Activated T-helper 17 cell treated with anti-CD3 and anti-CD28 coated beads, Interleukin-2, amount 50 U/mL, for 72 hours (primary cell): Measurements from ENCODE around the gene TCP11. TPM values are rescaled to one million over a fixed set of nuclear protein-coding genes. Genes with fewer than 3 reads are reported as not detected.

ENCODE experiments used
- ATAC-seq: fragments of 150-1000 bp; cut with Tn5 transposase; replicated peaks from 2 replicates; pipeline ENCODE4 v1.10.0; 2021; ENCODE audit warnings: mild to moderate bottlenecking, moderate library complexity
- H3K27ac Mint-ChIP-seq: one replicate; pipeline ENCODE4 v1.8.0; 2022; ENCODE audit warnings: mixed read lengths
- H3K27me3 Mint-ChIP-seq: one replicate; pipeline ENCODE4 v1.8.0; 2022; ENCODE audit warnings: mixed read lengths
- H3K36me3 Mint-ChIP-seq: one replicate; pipeline ENCODE4 v1.8.0; 2022; ENCODE audit warnings: low read depth, mild to moderate bottlenecking, mixed read lengths
- H3K4me1 Mint-ChIP-seq: one replicate; pipeline ENCODE4 v1.8.0; 2022; ENCODE audit warnings: mixed read lengths
- H3K4me3 Mint-ChIP-seq: one replicate; pipeline ENCODE4 v1.8.0; 2022; ENCODE audit warnings: mild to moderate bottlenecking, mixed read lengths
- H3K9me3 Mint-ChIP-seq: one replicate; pipeline ENCODE4 v1.8.0; 2022; ENCODE audit warnings: mixed read lengths
- total RNA-seq, 2 donors: library from RNA; stranded (reverse); gene quantifications; one replicate each; pipeline ENCODE4 v1.2.3, GENCODE V29; 2022

The TCP11 gene
- total RNA-seq, 2 donors from 2014 or later = not detected

DNA sequence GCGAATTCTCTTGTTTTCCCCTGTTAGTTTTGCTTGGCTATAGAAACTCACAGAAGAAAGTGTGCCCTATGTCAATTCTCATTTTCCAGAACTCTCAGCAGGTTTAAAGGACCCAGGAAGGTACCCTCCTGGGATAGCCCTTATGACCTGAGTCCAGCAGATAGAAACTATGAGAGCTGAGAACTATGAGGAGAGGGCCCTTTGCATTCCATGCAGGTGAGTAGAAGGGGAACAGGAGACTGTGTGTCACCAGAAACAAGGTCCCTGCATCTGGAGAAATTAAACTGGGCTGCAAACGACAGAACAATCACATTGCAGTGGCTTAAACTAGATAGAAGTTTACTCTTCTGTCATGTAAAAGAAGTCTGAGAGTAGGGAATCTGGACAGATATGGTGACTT, 36.9 kb upstream of the TCP11 start:
- H3K4me1 Mint-ChIP-seq = no peaks in the 10 kb centered on the region
- H3K27me3 Mint-ChIP-seq = peaks cover 3% of the 10 kb centered on the region
- no peaks in the 10 kb centered on the region for H3K9me3 Mint-ChIP-seq
- H3K36me3 Mint-ChIP-seq = no peaks in the 10 kb centered on the region
- ATAC-seq = no peak
- no peak overlapping the region for H3K4me3 Mint-ChIP-seq
- no peak overlapping the region for H3K27ac Mint-ChIP-seq

- Mint-ChIP-seq H3K4me3 (no peak overlapping the region), H3K9me3 (no peaks in the 10 kb centered on the region), H3K27ac (no peak overlapping the region), H3K4me1 (no peaks in the 10 kb centered on the region), H3K27me3 (no peaks in the 10 kb centered on the region), H3K36me3 (no peaks in the 10 kb centered on the region)
- ATAC-seq = no peak
These were observed 36.5 kb upstream of the TCP11 start for GRCh38 chr6:35177596-35177995.

- Mint-ChIP-seq H3K27me3 (no peaks in the 10 kb centered on the region), H3K4me1 (no peaks in the 10 kb centered on the region), H3K36me3 (no peaks in the 10 kb centered on the region), H3K4me3 (no peak overlapping the region), H3K9me3 (no peaks in the 10 kb centered on the region), H3K27ac (no peak overlapping the region)
- ATAC-seq = no peak
These were observed 36.0 kb upstream of the TCP11 start for GRCh38 chr6:35177157-35177556.

DNA sequence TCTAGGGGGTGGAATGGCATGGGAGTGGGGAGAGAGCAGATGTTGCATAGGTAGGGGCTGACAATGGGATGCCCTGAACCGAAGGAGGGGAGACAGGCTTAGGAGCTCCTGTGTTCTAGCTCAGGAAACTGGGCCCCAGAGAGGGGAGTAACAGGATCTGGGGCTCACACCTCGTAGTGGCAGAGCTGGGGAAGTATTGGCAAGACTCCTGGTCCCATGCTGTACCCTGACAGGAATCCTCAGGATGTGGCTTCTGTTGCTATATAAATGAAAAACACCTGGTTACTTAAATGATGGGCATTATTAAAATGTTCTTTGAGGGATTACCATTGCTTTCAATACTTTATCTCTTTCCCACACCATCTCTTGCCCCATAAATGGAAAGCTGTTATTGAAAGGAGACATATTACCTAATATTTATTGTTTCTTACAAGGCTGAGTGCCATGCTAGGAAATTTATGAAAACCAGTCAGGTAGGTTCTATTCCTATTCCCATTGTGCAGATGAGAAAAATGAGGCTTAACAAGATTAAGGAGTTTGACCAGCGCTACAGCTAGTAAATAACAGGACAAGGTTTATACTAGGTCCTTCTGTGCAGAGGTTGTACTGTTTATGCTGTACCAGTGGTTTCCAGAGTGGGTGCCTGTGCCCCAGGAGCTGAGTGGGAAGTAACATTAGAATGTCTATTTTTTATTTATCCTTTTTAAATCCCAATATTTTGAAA, 35.3 kb upstream of the TCP11 start:
- H3K9me3 Mint-ChIP-seq = no peaks in the 10 kb centered on the region
- no peaks in the 10 kb centered on the region for H3K4me1 Mint-ChIP-seq
- no peak overlapping the region for H3K27ac Mint-ChIP-seq
- H3K4me3 Mint-ChIP-seq = no peak overlapping the region
- no peaks in the 10 kb centered on the region for H3K27me3 Mint-ChIP-seq
- H3K36me3 Mint-ChIP-seq = no peaks in the 10 kb centered on the region
- ATAC-seq = no peak

- Mint-ChIP-seq H3K36me3 (no peaks in the 10 kb centered on the region), H3K4me3 (no peak overlapping the region), H3K27me3 (peaks cover 5% of the 10 kb centered on the region), H3K27ac (no peak overlapping the region), H3K4me1 (no peaks in the 10 kb centered on the region), H3K9me3 (peaks cover 3% of the 10 kb centered on the region)
- ATAC-seq = no peak
These were observed 33.4 kb upstream of the TCP11 start for GRCh38 chr6:35174501-35174900.

- no peaks in the 10 kb centered on the region for H3K4me1 Mint-ChIP-seq
- H3K36me3 Mint-ChIP-seq = no peaks in the 10 kb centered on the region
- no peak overlapping the region for H3K27ac Mint-ChIP-seq
- H3K27me3 Mint-ChIP-seq = peaks cover 5% of the 10 kb centered on the region
- ATAC-seq = no peak
- H3K4me3 Mint-ChIP-seq = no peak overlapping the region
- H3K9me3 Mint-ChIP-seq = peaks cover 5% of the 10 kb centered on the region
These were observed 32.9 kb upstream of the TCP11 start for GRCh38 chr6:35174088-35174434.

DNA sequence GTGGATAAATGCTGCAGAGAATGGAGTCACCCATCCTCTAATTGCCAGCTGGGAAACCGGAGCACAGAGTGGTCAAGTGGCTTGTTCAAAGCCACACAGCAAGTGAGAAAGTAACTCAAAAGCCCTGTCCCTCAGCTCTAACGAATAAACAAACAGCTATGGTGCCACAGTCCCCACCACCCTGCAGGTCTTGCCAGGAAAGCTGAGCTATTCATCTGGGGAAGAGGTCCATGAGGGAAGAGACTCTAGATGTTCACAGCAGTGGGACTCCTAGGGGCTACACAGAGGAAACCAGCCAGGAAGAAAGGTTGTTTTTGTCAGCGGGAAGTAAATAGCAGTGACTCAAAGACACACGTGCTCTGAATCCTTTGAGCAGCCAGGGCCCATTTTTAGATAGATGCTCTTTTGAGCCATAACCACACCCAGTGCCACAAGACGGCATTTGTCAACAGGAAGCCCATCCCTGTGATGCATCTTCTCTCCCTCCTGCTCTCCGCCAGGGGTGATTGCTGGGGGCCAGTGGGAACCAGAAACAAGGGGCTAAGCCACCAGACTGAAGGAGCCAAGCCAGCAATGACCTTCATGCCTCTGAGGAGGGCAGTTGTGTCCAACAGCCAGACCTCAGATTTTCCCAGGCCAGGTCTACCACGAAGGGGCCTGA, 32.4 kb upstream of the TCP11 start:
- ATAC-seq = peak; percentile 58
- Mint-ChIP-seq H3K9me3 (peaks cover 5% of the 10 kb centered on the region), H3K27ac (no peak overlapping the region), H3K36me3 (no peaks in the 10 kb centered on the region), H3K4me1 (no peaks in the 10 kb centered on the region), H3K27me3 (peaks cover 5% of the 10 kb centered on the region), H3K4me3 (no peak overlapping the region)

- Mint-ChIP-seq H3K36me3 (no peaks in the 10 kb centered on the region), H3K4me1 (no peaks in the 10 kb centered on the region), H3K9me3 (peaks cover 5% of the 10 kb centered on the region), H3K27ac (no peak overlapping the region), H3K27me3 (peaks cover 5% of the 10 kb centered on the region), H3K4me3 (no peak overlapping the region)
- no peak for ATAC-seq
These were observed 31.9 kb upstream of the TCP11 start for GRCh38 chr6:35173044-35173426.

DNA sequence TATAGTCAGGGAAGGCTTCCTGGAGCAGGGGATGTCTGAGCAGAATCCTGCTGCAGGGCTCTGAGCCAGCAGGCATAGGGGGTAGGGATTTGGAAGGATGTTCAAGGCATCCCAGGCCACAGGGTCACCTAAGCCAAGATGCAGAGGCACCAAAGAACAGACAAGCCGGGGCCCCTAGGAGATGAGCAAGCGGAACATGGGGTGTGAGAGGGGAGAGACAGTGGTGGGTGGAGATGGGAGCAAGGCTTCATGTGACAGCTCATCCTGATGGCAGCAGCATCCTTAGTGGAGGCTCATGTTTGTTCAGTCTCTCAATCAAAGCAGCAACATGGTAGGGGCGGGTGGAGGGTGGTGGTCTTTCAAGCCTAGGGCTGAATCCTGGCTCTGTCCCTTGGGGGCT, 29.8 kb upstream of the TCP11 start:
- H3K4me3 Mint-ChIP-seq = no peak overlapping the region
- no peak for ATAC-seq

GRCh38 chr6:35170166-35170565, 29.0 kb upstream of the TCP11 start:
- H3K4me1 Mint-ChIP-seq = no peaks in the 10 kb centered on the region

More for the DNA sequence above, 29.8 kb upstream of the TCP11 start:
- Mint-ChIP-seq H3K4me1 (no peaks in the 10 kb centered on the region), H3K27me3 (peaks cover 5% of the 10 kb centered on the region), H3K36me3 (no peaks in the 10 kb centered on the region), H3K9me3 (peaks cover 5% of the 10 kb centered on the region), H3K27ac (no peak overlapping the region)

DNA sequence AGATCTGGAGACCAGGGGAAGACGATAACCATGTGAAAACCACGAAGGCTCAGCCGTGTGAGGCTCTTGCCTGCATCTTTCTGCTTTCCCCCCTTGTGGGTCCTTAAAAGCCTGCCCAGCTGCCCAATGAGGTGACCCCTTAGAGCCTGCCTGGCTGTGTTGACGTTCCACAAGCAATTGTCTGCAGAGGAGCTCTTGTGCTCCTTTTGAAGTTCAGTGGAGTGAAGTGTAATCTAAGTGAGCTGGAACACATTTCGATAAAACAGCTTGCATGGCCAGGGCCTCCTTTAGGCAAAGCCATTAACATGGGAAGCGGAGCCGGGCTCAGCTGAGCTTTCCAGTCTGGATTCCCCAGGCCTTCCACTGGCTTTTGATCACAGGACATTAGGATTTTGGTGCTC, 27.3 kb upstream of the TCP11 start:
- no peaks in the 10 kb centered on the region for H3K4me1 Mint-ChIP-seq
- H3K27me3 Mint-ChIP-seq = peaks cover 9% of the 10 kb centered on the region
- no peak for ATAC-seq
- H3K4me3 Mint-ChIP-seq = no peak overlapping the region
- H3K36me3 Mint-ChIP-seq = no peaks in the 10 kb centered on the region
- no peak overlapping the region for H3K27ac Mint-ChIP-seq
- peaks cover 5% of the 10 kb centered on the region for H3K9me3 Mint-ChIP-seq

More at GRCh38 chr6:35170166-35170565, 29.0 kb upstream of the TCP11 start:
- H3K36me3 Mint-ChIP-seq = no peaks in the 10 kb centered on the region
- ATAC-seq = no peak
- peaks cover 5% of the 10 kb centered on the region for H3K27me3 Mint-ChIP-seq
- H3K4me3 Mint-ChIP-seq = no peak overlapping the region
- H3K9me3 Mint-ChIP-seq = peaks cover 5% of the 10 kb centered on the region
- H3K27ac Mint-ChIP-seq = no peak overlapping the region

DNA sequence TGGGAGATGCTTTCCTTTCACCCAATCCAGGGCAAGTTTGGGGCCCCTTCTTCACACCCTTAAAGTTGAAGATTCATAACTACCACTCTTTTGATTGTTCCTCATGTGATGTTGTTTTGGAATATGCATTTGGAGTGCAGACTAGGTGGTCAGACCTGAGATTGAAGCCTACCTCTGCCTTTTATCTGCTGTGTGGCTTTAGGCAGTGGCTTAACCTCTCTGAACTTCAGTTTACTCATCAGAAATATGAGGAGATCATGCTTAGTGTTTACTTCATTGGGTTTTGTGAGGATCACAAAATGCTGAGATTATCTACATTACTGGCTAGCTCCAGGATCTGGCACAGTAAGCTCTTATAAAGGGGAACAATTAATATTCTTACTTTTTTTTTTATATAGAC, 26.4 kb upstream of the TCP11 start:
- Mint-ChIP-seq H3K36me3 (no peaks in the 10 kb centered on the region), H3K4me1 (no peaks in the 10 kb centered on the region), H3K27ac (no peak overlapping the region), H3K27me3 (peaks cover 16% of the 10 kb centered on the region), H3K9me3 (peaks cover 5% of the 10 kb centered on the region), H3K4me3 (no peak overlapping the region)
- no peak for ATAC-seq

- Mint-ChIP-seq H3K4me3 (no peak overlapping the region), H3K27ac (no peak overlapping the region), H3K4me1 (no peaks in the 10 kb centered on the region), H3K9me3 (peaks cover 5% of the 10 kb centered on the region), H3K27me3 (peaks cover 16% of the 10 kb centered on the region), H3K36me3 (no peaks in the 10 kb centered on the region)
- no peak for ATAC-seq
These were observed 25.4 kb upstream of the TCP11 start for GRCh38 chr6:35166520-35166919.

- no peak for ATAC-seq
- no peaks in the 10 kb centered on the region for H3K36me3 Mint-ChIP-seq
- H3K4me3 Mint-ChIP-seq = no peak overlapping the region
- H3K27ac Mint-ChIP-seq = no peak overlapping the region
- peaks cover 5% of the 10 kb centered on the region for H3K9me3 Mint-ChIP-seq
- H3K27me3 Mint-ChIP-seq = peaks cover 16% of the 10 kb centered on the region
- no peaks in the 10 kb centered on the region for H3K4me1 Mint-ChIP-seq
These were observed 25.0 kb upstream of the TCP11 start for GRCh38 chr6:35166116-35166515.

DNA sequence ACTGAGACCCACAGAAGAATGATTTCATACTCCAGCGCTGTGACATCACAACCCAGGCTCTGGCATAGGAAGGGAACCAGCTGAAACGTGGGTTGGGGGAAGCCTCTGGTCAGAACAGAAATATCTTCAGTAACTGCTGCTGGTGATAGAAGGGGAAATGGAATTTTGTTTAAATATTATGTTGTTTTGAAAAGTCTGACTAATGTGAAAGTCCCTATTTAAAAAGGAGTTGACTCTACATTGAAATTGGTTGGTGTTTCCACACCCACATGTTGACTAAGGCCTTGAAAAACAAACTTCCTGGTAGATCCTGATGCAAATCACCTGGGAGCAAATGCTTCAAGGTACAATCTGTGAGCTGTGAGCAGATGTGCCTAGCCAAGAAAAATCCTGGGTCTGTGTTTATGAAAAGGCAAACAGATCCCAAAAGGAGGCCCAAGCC, 24.5 kb upstream of the TCP11 start:
- Mint-ChIP-seq H3K27me3 (peaks cover 15% of the 10 kb centered on the region), H3K27ac (no peak overlapping the region), H3K36me3 (no peaks in the 10 kb centered on the region), H3K4me3 (no peak overlapping the region), H3K4me1 (no peaks in the 10 kb centered on the region), H3K9me3 (peaks cover 5% of the 10 kb centered on the region)
- ATAC-seq = peak; percentile 60
